HPDE6-E6E7 (cell line): ENCODE data around the gene RAVER1.
"Not testable (repeated sequence)": the region's sequence is repeated elsewhere in the genome, so short reads cannot be mapped to it uniquely, and the experiment has no call there.

Source experiments
- DNase-seq: peaks from one replicate; pipeline ENCODE4 v3.0.0; 2011; ENCODE audit warnings: missing footprints; ENCODE audit errors: extremely low spot score

RAVER1 gene

DNA sequence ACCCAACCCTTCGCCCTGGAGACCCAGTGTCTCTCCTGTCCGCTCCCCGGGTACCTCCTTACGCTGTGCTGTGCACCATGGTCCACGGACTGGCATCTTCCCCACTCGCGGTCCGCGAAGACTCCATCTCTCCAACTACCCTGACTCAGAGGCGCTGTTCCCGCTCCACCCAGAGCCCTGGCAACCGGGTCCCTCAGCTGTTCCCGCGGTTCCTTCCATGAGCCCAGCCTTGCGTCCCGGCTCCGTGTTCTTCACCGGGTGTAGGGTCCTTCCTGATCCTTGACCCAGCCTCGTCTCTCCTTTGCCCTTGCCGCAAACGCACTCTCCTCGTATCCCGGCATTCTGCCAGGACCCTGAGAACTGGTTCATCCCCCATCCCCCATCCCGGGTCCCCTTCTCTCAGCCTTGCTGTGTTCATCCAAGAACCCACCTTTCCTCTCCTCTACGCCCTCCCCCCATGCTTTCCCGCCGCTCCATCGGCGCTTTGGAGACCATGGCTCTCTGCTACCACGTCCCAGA is 42.9 kb downstream of the RAVER1 start:
- no peak for DNase-seq

DNA sequence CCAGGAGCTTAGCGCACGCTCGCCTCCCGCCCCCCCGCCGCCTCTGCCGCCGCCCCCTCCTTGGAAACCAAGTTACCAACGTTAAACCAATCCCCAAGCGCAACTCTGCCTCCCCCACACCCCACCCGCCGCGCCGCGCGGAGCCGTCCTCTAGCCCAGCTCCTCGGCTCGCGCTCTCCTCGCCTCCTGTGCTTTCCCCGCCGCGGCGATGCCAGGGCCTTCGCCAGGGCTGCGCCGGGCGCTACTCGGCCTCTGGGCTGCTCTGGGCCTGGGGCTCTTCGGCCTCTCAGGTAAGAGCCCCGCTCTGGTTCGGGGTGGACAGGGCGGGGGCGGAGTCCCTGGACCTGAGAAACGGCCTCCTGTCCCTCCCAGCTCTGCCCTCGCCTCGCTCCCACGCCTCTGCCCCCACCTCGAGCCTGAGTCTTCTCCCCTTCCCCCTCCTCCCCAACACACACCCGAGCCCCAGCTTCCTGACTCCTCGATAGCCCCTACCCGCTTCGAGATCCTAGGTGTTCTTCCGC is 43.4 kb downstream of the RAVER1 start, which contains the start of gene ICAM5:
Gene ICAM5, plus strand, starts transcription at position 117 of the 521 bp plus-strand sequence. Its CDS starts 92 bp downstream, at position 209.
- no peak for DNase-seq

GRCh38 chr19:10289167-10289835 is 44.0 kb downstream of the RAVER1 start:
- peak; percentile 73 for DNase-seq

- DNase-seq, result peak; percentile 86
Measured at GRCh38 chr19:10288662-10289166, 44.6 kb downstream of the RAVER1 start.

- DNase-seq, result no peak
Measured at GRCh38 chr19:10286803-10287737, 46.3 kb downstream of the RAVER1 start, which contains the start of gene ICAM4. ICAM4 (plus strand) TSS chr19:10286955; CDS start chr19:10287013, 58 bp downstream.

DNA sequence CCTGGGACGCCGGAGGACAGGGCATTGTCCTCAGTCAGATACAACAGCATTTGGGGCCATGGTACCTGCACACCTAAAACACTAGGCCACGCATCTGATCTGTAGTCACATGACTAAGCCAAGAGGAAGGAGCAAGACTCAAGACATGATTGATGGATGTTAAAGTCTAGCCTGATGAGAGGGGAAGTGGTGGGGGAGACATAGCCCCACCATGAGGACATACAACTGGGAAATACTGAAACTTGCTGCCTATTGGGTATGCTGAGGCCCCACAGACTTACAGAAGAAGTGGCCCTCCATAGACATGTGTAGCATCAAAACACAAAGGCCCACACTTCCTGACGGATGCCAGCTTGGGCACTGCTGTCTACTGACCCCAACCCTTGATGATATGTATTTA is 47.9 kb downstream of the RAVER1 start:
- no peak for DNase-seq

DNA sequence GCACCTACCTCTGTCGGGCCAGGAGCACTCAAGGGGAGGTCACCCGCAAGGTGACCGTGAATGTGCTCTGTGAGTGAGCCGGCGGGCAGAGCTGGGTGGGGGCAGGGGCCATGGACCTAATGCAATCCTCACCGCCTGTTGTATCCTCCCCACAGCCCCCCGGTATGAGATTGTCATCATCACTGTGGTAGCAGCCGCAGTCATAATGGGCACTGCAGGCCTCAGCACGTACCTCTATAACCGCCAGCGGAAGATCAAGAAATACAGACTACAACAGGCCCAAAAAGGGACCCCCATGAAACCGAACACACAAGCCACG is 48.4 kb downstream of the RAVER1 start:
- DNase-seq, result no peak

DNA sequence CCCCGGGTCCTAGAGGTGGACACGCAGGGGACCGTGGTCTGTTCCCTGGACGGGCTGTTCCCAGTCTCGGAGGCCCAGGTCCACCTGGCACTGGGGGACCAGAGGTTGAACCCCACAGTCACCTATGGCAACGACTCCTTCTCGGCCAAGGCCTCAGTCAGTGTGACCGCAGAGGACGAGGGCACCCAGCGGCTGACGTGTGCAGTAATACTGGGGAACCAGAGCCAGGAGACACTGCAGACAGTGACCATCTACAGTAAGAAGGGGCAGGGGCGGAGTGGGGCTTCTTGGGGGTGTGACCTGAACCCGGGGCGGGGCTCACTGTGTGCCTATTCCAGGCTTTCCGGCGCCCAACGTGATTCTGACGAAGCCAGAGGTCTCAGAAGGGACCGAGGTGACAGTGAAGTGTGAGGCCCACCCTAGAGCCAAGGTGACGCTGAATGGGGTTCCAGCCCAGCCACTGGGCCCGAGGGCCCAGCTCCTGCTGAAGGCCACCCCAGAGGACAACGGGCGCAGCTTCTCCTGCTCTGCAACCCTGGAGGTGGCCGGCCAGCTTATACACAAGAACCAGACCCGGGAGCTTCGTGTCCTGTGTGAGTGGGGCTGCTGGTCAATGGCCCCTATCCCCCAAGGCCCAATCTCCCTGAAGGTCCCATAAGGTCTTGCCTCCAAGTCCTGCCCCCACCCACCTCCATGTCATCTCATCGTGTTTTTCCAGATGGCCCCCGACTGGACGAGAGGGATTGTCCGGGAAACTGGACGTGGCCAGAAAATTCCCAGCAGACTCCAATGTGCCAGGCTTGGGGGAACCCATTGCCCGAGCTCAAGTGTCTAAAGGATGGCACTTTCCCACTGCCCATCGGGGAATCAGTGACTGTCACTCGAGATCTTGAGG is 49.0 kb downstream of the RAVER1 start:
- DNase-seq, result no peak

DNA sequence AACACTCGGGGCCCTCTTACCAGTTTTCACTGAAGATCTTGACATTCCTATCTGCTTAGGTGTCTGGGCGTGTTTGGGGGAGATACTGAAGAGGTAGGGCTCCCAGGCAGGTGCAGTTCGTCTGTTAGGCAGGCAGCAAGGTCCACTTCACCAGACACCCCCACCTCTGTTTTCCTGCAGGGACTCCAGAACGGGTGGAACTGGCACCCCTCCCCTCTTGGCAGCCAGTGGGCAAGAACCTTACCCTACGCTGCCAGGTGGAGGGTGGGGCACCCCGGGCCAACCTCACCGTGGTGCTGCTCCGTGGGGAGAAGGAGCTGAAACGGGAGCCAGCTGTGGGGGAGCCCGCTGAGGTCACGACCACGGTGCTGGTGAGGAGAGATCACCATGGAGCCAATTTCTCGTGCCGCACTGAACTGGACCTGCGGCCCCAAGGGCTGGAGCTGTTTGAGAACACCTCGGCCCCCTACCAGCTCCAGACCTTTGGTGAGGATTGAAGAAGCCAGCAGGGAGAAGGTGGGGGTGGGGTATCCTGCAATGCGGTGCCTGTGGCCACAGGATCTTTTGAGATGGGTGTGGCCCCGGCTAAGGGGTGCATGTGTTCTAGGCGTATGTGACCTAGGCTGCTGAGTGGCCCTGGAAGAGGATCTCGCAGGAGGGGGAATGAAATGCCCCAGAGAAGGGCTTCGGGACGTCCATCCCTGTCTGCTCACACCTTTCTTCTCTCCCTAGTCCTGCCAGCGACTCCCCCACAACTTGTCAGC is 49.8 kb downstream of the RAVER1 start:
- no peak for DNase-seq

GRCh38 chr19:10282043-10282442 is 51.3 kb downstream of the RAVER1 start:
- DNase-seq, result not testable (repeated sequence)

DNA sequence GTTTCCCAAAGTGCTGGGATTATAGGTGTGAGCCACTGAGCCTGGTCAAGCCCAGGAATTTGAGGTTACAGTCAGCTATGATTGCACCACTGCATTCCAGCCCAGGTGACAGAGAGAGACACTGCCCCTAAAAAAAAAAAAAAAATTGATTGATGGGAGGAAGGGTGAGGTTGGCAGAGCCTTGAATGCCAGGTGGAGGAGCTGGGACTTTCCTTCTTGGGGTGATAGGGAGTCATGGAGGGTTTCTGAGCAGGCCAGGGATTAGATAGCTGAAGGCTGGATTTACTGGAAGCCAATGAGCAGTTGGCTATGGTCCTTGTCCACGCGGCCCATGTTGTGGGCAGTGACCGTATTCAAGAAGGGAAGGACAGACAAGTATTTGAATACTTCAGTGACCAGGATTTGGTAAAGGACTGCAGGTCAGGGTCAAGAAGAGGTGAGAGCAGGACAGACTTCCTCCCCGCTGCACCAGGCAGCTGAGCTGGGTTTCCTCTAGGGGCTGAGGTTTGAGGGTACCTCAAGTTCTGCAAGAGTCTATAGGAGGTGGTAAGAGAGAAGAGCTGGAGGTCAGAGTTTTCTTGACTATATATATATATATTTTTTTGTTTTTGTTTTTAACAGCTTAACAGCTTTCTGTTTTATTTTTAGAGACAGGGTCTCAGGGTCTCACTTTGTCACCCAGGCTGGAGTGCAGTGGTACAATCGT is 53.4 kb downstream of the RAVER1 start:
- DNase-seq, result no peak

GRCh38 chr19:10278935-10279334 is 54.4 kb downstream of the RAVER1 start:
- no peak for DNase-seq

- DNase-seq, result no peak
Measured at GRCh38 chr19:10277795-10278589, 55.3 kb downstream of the RAVER1 start.

DNA sequence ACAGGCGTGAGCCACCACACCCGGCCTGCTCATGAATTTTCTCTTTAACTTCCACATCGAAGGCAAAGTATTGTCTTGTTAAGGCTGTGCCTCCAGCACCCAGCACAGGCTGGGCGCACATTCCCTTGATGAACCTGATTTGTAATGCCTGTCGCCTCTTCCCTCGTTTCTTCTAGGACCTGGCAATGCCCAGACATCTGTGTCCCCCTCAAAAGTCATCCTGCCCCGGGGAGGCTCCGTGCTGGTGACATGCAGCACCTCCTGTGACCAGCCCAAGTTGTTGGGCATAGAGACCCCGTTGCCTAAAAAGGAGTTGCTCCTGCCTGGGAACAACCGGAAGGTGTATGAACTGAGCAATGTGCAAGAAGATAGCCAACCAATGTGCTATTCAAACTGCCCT is 58.7 kb downstream of the RAVER1 start:
- DNase-seq, result no peak

DNA sequence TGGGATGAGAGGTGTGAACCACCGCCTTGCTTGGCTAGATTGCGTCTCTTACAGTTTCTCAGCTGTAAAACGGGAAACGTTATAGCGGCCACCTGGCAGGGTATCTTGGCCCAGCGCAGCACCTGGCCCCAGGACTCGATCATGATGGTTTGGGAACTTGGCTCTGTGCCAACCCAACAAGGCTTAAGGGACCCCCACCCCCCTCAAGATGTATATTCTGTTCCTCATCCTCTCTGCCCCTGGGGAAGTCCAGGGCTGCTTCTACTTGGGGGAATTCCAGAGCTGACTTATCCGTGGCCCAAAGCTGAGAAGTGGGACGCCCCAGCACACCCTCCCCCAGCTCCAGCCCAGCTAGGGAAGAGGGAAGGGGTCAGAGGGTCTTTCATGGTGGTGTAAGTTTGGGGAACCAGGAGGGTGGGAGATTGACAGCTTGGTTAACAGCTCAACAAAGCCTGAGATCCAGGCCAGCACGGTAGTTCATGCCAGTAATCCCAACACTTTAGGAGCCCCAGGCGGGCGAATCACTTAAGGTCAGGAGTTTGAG is 61.7 kb downstream of the RAVER1 start:
- no peak for DNase-seq

GRCh38 chr19:10270616-10271394 is 62.5 kb downstream of the RAVER1 start, which contains the start of gene ICAM1:
ICAM1 (plus strand) TSS chr19:10271120; CDS start chr19:10271160, 40 bp downstream.
- DNase-seq, result no peak

- no peak for DNase-seq
Measured at GRCh38 chr19:10270180-10270615, 63.1 kb downstream of the RAVER1 start.
